ENCODE measurements around the gene GRAMD4. TPM values are rescaled to one million over a fixed set of nuclear protein-coding genes. Genes with fewer than 3 reads are reported as not detected.
A peak's percentile ranks its signal among the peaks of the same experiment; 100 is the strongest.

The GRAMD4 gene
- total RNA-seq, 2 donors from 2014 or later: 118 to 141 TPM

DNA sequence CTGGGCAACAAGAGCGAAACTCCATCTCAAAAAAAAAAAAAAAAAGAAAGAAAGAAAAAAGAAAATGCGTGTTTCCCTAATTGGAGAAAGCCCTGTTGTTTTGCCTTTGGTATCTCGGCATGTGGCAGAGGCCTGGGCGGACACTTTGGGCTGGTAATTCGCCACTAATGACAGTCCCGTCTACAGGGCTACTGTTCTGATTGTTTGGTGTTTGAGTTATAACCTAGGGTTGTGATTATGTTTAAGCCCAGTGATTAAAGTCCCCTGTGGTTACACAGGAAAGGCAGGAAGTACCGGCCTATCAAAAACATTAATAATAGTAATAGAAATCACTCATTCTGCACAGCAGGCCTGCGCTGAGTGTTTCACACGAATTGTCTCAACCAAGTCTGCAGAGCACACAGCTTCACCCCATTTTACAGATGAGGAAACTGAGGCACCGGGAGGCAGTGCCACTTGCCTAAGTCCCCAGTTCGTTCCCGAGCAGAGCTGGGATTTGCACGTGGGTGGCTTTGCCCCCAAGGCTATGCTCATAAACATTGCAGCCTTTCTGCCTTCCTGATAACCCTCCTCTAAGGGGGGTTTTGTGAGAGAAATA is 39.1 kb upstream of the GRAMD4 start:
- no peak for DNase-seq
- peak overlapping the region; percentile 95 for H3K27ac ChIP-seq
- intact Hi-C loops (cut with DNase I): loop anchor here (5.0 kb wide), 1 partner anchor 91 kb away; no protein-coding TSS in a partner anchor
- no peaks in the 10 kb centered on the region for H3K27me3 ChIP-seq
- peak overlapping the region; percentile 49 to 67 for H3K9ac ChIP-seq (ENCODE audit: low read depth in 2 of 2, low read length in 2 of 2)
- TF ChIP-seq, protein P1, sequence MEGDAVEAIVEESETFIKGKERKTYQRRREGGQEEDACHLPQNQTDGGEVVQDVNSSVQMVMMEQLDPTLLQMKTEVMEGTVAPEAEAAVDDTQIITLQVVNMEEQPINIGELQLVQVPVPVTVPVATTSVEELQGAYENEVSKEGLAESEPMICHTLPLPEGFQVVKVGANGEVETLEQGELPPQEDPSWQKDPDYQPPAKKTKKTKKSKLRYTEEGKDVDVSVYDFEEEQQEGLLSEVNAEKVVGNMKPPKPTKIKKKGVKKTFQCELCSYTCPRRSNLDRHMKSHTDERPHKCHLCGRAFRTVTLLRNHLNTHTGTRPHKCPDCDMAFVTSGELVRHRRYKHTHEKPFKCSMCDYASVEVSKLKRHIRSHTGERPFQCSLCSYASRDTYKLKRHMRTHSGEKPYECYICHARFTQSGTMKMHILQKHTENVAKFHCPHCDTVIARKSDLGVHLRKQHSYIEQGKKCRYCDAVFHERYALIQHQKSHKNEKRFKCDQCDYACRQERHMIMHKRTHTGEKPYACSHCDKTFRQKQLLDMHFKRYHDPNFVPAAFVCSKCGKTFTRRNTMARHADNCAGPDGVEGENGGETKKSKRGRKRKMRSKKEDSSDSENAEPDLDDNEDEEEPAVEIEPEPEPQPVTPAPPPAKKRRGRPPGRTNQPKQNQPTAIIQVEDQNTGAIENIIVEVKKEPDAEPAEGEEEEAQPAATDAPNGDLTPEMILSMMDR (IDR thresholded peaks at IDR 0.05): no peak
- H3K36me3 ChIP-seq: no peaks in the 10 kb centered on the region
- no peaks in the 10 kb centered on the region for H3K9me3 ChIP-seq
- peaks cover 40% of the 10 kb centered on the region for H3K4me1 ChIP-seq
- no peak overlapping the region for H3K4me3 ChIP-seq

DNA sequence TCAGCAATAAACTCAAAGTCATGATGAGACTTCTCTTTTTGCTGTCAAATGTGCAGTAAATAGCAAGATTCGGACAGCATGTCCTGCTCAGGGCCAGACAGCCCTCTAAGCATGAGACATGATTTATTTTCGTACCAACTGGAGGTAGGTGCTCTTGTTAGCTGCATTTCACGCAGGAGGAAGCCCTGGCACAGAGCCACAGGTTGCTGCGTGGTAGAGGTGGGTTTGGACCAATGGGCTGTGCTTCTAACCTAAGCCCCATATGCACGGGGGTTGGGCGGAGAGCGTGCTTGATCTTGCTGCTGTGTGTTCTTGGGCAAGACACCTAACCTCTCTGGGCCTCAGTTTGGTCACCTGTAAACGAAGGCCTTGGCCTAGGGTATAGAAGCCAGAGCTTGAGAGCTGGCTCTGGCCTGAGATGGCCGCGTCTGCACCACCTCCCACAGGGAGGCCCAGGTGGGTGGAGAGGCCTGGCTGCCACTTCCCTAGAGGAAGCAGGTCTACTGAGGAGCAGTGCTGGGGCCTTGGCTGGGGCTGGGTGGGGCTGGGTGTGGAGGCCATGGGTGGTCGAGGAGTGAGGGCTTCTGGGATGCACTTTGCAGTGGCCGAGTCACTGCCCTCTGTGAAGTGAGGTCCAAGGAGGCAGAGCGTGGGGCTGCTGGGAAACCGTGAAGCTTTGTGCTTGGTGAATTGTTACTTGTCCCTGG is 38.5 kb upstream of the GRAMD4 start:
- Histone ChIP-seq H3K27ac (peak overlapping the region; percentile 95), H3K4me1 (peaks cover 41% of the 10 kb centered on the region), H3K36me3 (no peaks in the 10 kb centered on the region), H3K4me3 (no peak overlapping the region), H3K9me3 (no peaks in the 10 kb centered on the region), H3K9ac (ENCODE audit: low read depth in 2 of 2, low read length in 2 of 2) (peak overlapping the region; percentile 67 to 74), H3K27me3 (no peaks in the 10 kb centered on the region)
- TF ChIP-seq, protein P1 (IDR thresholded peaks at IDR 0.05): no peak
- DNase-seq: peak; percentile 79
- intact Hi-C loops (cut with DNase I): loop anchor here (5.0 kb wide), 1 partner anchor 91 kb away; no protein-coding TSS in a partner anchor

DNA sequence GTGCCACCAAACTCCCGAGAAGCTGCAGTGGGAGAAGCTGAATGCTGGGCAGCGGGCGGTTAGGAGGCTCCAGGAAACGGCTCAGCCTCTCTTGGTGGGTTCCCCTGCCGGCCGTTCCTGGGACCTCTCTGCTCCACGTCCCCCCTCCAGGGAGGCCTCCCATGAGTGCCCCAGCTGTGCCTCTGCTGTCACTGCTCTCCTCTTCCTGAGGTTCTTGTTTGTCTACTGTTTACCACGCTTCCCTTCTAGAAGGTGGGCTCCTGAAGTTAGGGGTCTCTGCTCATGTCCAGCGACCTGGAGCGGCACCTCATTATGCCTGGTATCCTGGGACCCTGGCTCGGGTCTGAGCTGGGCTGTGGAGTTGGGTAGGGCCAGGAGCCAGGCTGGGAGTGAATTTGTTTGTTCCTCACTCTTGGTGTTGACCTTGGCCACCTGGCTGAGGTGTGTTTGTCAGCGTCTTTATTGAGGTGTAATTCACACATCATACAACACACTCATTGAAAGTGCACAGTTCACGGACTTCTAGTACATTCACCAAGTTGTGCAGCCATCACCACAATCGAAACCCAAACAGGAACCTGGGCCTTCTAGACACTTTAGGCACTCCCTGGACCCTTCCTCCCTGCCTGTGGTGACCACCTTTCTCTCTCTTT is 37.8 kb upstream of the GRAMD4 start:
- DNase-seq: peak; percentile 84
- Histone ChIP-seq H3K36me3 (no peaks in the 10 kb centered on the region), H3K9ac (ENCODE audit: low read depth in 2 of 2, low read length in 2 of 2) (peak overlapping the region; percentile 67 to 74), H3K4me3 (no peak overlapping the region), H3K27me3 (no peaks in the 10 kb centered on the region), H3K4me1 (peaks cover 42% of the 10 kb centered on the region), H3K27ac (peak overlapping the region; percentile 95), H3K9me3 (no peaks in the 10 kb centered on the region)
- intact Hi-C loops (cut with DNase I): loop anchor here (5.0 kb wide), 1 partner anchor 90 kb away; no protein-coding TSS in a partner anchor
- TF ChIP-seq, protein P1 (IDR thresholded peaks at IDR 0.05): no peak

DNA sequence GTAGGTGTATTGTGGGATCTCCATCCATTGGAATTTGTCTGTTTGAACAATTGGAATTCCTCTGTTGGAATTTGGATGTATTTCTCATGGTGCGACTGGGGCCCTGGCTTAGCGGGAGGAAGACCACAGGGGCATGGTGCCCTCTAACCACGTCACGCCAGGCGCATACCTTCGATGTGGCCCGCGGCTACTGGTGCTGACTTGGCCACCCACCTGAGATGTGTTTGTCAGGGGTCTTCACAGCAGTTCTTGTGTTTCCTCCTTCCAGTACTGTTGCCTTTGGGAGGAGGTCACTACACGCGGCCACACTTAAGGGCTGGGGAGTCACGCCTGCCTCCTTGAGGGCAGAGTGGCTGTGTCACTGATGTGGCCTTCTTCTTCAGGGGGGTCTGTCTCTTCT is 36.6 kb upstream of the GRAMD4 start:
- no peaks in the 10 kb centered on the region for H3K36me3 ChIP-seq
- no peaks in the 10 kb centered on the region for H3K9me3 ChIP-seq
- no peaks in the 10 kb centered on the region for H3K27me3 ChIP-seq
- no peak overlapping the region for H3K9ac ChIP-seq (ENCODE audit: low read depth in 2 of 2, low read length in 2 of 2)
- intact Hi-C loops (cut with DNase I): loop anchor here (5.0 kb wide), 1 partner anchor 89 kb away; no protein-coding TSS in a partner anchor
- H3K4me3 ChIP-seq: no peak overlapping the region
- peak overlapping the region; percentile 95 for H3K27ac ChIP-seq
- peaks cover 45% of the 10 kb centered on the region for H3K4me1 ChIP-seq
- TF ChIP-seq, protein P1 (IDR thresholded peaks at IDR 0.05): no peak
- DNase-seq: no peak

DNA sequence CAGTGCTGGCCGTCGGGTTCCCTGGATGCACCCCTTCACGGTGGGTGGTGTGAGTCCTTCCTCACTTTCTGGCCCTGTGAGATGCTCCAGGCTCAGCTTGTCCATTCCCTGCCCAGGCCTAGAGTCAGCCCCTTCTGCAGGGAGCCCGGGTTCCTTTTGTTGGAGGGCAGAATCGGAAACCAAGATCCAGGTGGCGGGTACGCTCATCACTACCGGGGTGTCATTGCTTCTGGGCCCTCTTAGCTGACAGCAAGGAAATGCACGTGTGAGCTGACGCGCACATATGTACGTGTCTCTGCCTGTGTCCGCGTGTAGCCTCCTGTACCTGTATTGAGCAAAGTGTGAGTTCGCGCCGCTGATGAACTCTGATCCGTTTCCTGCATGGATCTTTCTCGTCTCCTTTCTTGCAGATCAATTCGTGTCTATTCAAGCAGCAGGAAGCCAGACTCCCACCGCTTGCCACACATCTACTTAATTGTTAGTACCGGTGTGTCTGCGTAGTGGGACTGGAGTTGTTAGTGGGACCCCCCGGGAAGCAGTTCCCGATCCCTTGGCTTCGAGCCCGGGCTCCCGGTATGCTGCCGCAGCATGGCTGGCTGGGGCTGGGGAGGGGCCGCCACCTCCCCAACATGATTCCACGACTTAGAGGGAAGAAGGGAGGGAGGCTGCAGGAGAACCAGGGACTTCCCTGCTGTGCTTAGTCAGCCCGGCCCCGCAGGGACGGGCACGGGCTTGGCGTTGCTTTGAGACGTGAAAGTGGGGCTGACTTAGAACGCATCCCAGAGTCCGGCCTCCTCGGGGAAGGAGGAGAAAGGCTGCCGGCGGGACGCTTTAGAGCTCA is 35.9 kb upstream of the GRAMD4 start:
- H3K4me3 ChIP-seq: no peak overlapping the region

More for the DNA sequence above, 35.9 kb upstream of the GRAMD4 start:
- H3K36me3 ChIP-seq: no peaks in the 10 kb centered on the region
- intact Hi-C loops (cut with DNase I): loop anchor here (5.0 kb wide), 1 partner anchor 88 kb away; no protein-coding TSS in a partner anchor
- no peaks in the 10 kb centered on the region for H3K27me3 ChIP-seq
- no peak overlapping the region for H3K27ac ChIP-seq
- H3K4me1 ChIP-seq: peaks cover 42% of the 10 kb centered on the region
- no peaks in the 10 kb centered on the region for H3K9me3 ChIP-seq
- TF ChIP-seq, protein P1 (IDR thresholded peaks at IDR 0.05): no peak
- no peak overlapping the region for H3K9ac ChIP-seq (ENCODE audit: low read depth in 2 of 2, low read length in 2 of 2)
- DNase-seq: no peak
